Smooth muscle cell (in vitro differentiated cells): Measurements from ENCODE around the gene ARGLU1. TPM values are rescaled to one million over a fixed set of nuclear protein-coding genes. Genes with fewer than 3 reads are reported as not detected.

Experiments
- DNase-seq: peaks from one replicate; lab custom pipeline; 2025; ENCODE audit not compliant: unreplicated experiment; lab: John Stamatoyannopoulos, UW
- H2AFZ ChIP-seq: fragments of 200-600 bp; sonication (generic); 2 replicates; pipeline ENCODE4 v1.6.0; 2016; ENCODE audit warnings: antibody characterized with exemption, low read depth, mild to moderate bottlenecking
- H3F3A ChIP-seq: fragments of 200-600 bp; sonication (generic); 2 replicates; pipeline ENCODE4 v1.6.0; 2017; ENCODE audit warnings: antibody characterized with exemption, low read depth
- H3K27ac ChIP-seq: fragments of 200-600 bp; sonication (generic); 2 replicates; pipeline ENCODE4 v1.5.1; 2016; ENCODE audit warnings: low read depth, mild to moderate bottlenecking
- H3K27me3 ChIP-seq: fragments of 200-600 bp; sonication (generic); 2 replicates; pipeline ENCODE4 v1.6.1; 2016; ENCODE audit warnings: low read depth, mild to moderate bottlenecking
- H3K36me3 ChIP-seq: fragments of 200-600 bp; sonication (generic); 2 replicates; pipeline ENCODE4 v1.5.1; 2016; ENCODE audit warnings: low read depth
- H3K4me1 ChIP-seq: fragments of 200-600 bp; sonication (generic); 2 replicates; pipeline ENCODE4 v1.5.1; 2016; ENCODE audit warnings: low read depth
- H3K4me2 ChIP-seq: fragments of 200-600 bp; sonication (generic); 2 replicates; pipeline ENCODE4 v1.6.0; 2016; ENCODE audit warnings: mild to moderate bottlenecking
- H3K4me3 ChIP-seq: fragments of 200-600 bp; sonication (generic); 2 replicates; pipeline ENCODE4 v1.5.1; 2016; ENCODE audit warnings: mild to moderate bottlenecking
- H3K79me2 ChIP-seq: fragments of 200-600 bp; sonication (generic); 2 replicates; pipeline ENCODE4 v1.6.0; 2016; ENCODE audit warnings: low read depth, mild to moderate bottlenecking
- H3K9ac ChIP-seq: fragments of 200-600 bp; sonication (generic); 2 replicates; pipeline ENCODE4 v1.6.0; 2016; ENCODE audit warnings: low read depth
- H3K9me3 ChIP-seq: fragments of 200-600 bp; sonication (generic); replicated peaks from 2 replicates; pipeline ENCODE4 v1.5.1; 2016; ENCODE audit warnings: low read depth
- H4K20me1 ChIP-seq: fragments of 200-600 bp; sonication (generic); 2 replicates; pipeline ENCODE4 v1.6.0; 2016; ENCODE audit warnings: low read depth
- CTCF ChIP-seq: fragments of 200-600 bp; sonication (generic); IDR thresholded peaks from 2 replicates; pipeline ENCODE4 v1.5.1; 2017; ENCODE audit warnings: borderline replicate concordance, mild to moderate bottlenecking, antibody characterized with exemption; ENCODE audit not compliant: insufficient read depth, poor library complexity, severe bottlenecking
- WGBS: methylation state at CpG from one replicate; pipeline ENCODE4 v1.1.7; 2016; ENCODE audit warnings: low lambda C conversion rate; 5-methylcytosine and 5-hydroxymethylcytosine counted together
- polyA plus RNA-seq: library from polyadenylated mRNA; unstranded; fragments of >200 nt; fragmentation: Nextera tagmentation; extraction: Ambion mirVana; gene quantifications from 2 replicates; pipeline ENCODE4 v1.2.1, GENCODE V29; 2016
- total RNA-seq: library from RNA; depleted of rRNA; stranded (reverse); fragments of >200 nt; gene quantifications from 2 replicates; pipeline ENCODE4 v1.2.3, GENCODE V29; 2014

The ARGLU1 gene
- total and polyA plus RNA-seq, 2 experiments from 2014 or later = 36.5 to 43.6 TPM

GRCh38 chr13:106614874-106615273, 46.9 kb upstream of the ARGLU1 start:
- no peak for TF ChIP-seq CTCF
- H3K27ac ChIP-seq = no peak overlapping the region
- H2AFZ ChIP-seq = no peak overlapping the region
- no peaks in the 10 kb centered on the region for H3F3A ChIP-seq
- WGBS = 92% methylated on average over 4 of the region's 4 CpGs
- peaks cover 7% of the 10 kb centered on the region for H3K4me1 ChIP-seq
- H3K9me3 ChIP-seq = no peaks in the 10 kb centered on the region
- H3K36me3 ChIP-seq = no peaks in the 10 kb centered on the region
- no peaks in the 10 kb centered on the region for H3K79me2 ChIP-seq
- no peak overlapping the region for H3K9ac ChIP-seq
- no peak for DNase-seq
- no peaks in the 10 kb centered on the region for H4K20me1 ChIP-seq
- no peak overlapping the region for H3K4me3 ChIP-seq
- H3K27me3 ChIP-seq = no peaks in the 10 kb centered on the region
- H3K4me2 ChIP-seq = no peak overlapping the region

- H3K79me2 ChIP-seq = no peaks in the 10 kb centered on the region
- DNase-seq = no peak
- H3K9me3 ChIP-seq = no peaks in the 10 kb centered on the region
- no peak overlapping the region for H3K4me2 ChIP-seq
- H2AFZ ChIP-seq = no peak overlapping the region
- no peak overlapping the region for H3K9ac ChIP-seq
- H3K36me3 ChIP-seq = no peaks in the 10 kb centered on the region
- no peak for TF ChIP-seq CTCF
- H4K20me1 ChIP-seq = no peaks in the 10 kb centered on the region
- no peaks in the 10 kb centered on the region for H3F3A ChIP-seq
- 27% methylated on average over 1 of the region's 1 CpG for WGBS
- H3K4me3 ChIP-seq = no peak overlapping the region
- H3K27ac ChIP-seq = no peak overlapping the region
- peaks cover 5% of the 10 kb centered on the region for H3K4me1 ChIP-seq
- H3K27me3 ChIP-seq = no peaks in the 10 kb centered on the region
Observed at GRCh38 chr13:106612688-106613087, 44.8 kb upstream of the ARGLU1 start.

GRCh38 chr13:106610486-106610885, 42.5 kb upstream of the ARGLU1 start:
- no peak overlapping the region for H3K27ac ChIP-seq
- no peaks in the 10 kb centered on the region for H3K36me3 ChIP-seq
- H3K27me3 ChIP-seq = no peaks in the 10 kb centered on the region
- no peaks in the 10 kb centered on the region for H3K9me3 ChIP-seq
- no peak for TF ChIP-seq CTCF
- H3K9ac ChIP-seq = no peak overlapping the region
- no peak overlapping the region for H2AFZ ChIP-seq
- H3F3A ChIP-seq = no peaks in the 10 kb centered on the region
- H3K4me1 ChIP-seq = no peaks in the 10 kb centered on the region
- no peaks in the 10 kb centered on the region for H4K20me1 ChIP-seq
- H3K4me2 ChIP-seq = no peak overlapping the region
- no peak for DNase-seq
- no peaks in the 10 kb centered on the region for H3K79me2 ChIP-seq
- WGBS = 79% methylated on average over 1 of the region's 1 CpG
- H3K4me3 ChIP-seq = no peak overlapping the region

- Histone ChIP-seq H4K20me1 (no peaks in the 10 kb centered on the region), H3K4me3 (no peak overlapping the region), H3K79me2 (no peaks in the 10 kb centered on the region), H3K27me3 (no peaks in the 10 kb centered on the region), H2AFZ (no peak overlapping the region), H3F3A (no peaks in the 10 kb centered on the region), H3K9me3 (no peaks in the 10 kb centered on the region), H3K9ac (no peak overlapping the region), H3K4me1 (no peaks in the 10 kb centered on the region), H3K36me3 (no peaks in the 10 kb centered on the region), H3K4me2 (no peak overlapping the region), H3K27ac (no peak overlapping the region)
- no peak for DNase-seq
- TF ChIP-seq CTCF = no peak
- WGBS = 75% methylated on average over 5 of the region's 5 CpGs
Observed at GRCh38 chr13:106609116-106609515, 41.2 kb upstream of the ARGLU1 start.
